ENCODE results near the gene FBXW7.

- TF ChIP-seq CTCF (IDR thresholded peaks at IDR 0.05): no peak
- TF ChIP-seq POLR2A (IDR thresholded peaks at IDR 0.05): no peak
- no peak for TF ChIP-seq POLR2AphosphoS5 (IDR thresholded peaks at IDR 0.05)
- no peak for TF ChIP-seq EP300 (IDR thresholded peaks at IDR 0.05)
These were observed 99.5 kb downstream of the FBXW7 start for GRCh38 chr4:152436384-152436783.
